K562 (cell line): ENCODE data around the gene ANGEL2. TPM values are rescaled to one million over a fixed set of nuclear protein-coding genes. Genes with fewer than 3 reads are reported as not detected.
A peak's percentile ranks its signal among the peaks of the same experiment; 100 is the strongest.

Source experiments
- ATAC-seq: fragments of 200-7000 bp; cut with Tn5 transposase; 3 replicates; pipeline ENCODE4 v1.9.1; 2020; ENCODE audit warnings: moderate library complexity
- BruUV-seq: library from RNA; stranded (reverse); fragments of 400-500 nt; replicated peaks from 2 replicates; lab custom pipeline; 2021; lab: Mats Ljungman, UMichigan
- CTCF ChIA-PET: fragments of 300-600 bp; formaldehyde crosslinking; extraction: SDS; loops from one replicate; lab custom pipeline; 2021; ENCODE audit warnings: low intra/inter-chr PET ratio; lab: Yijun Ruan, JAX
- POLR2A ChIA-PET: fragments of 300-600, 350-650 bp; sonication (Branson Sonifier 250); formaldehyde crosslinking; extraction: SDS; loops from one replicate; lab custom pipeline; 2021; ENCODE audit warnings: antibody characterized with exemption, inconsistent platforms; lab: Yijun Ruan, JAX
- DNase-seq, 4 experiments: peaks; one replicate each; pipeline versions ENCODE4 v3.0.0 to v3.0.0-alpha.2; 2011 to 2018; ENCODE audit warnings: low spot score in 3 of 4, mixed read lengths in 3 of 4; ENCODE audit errors: extremely low read depth in 1 of 4
- FAIRE-seq: peaks from 2 replicates; lab custom pipeline; 2011; peaks lifted over from hg19 to GRCh38; lab: Jason Lieb, UNC
- H2AFZ ChIP-seq: 2 replicates; pipeline ENCODE4 v1.6.0; 2011; ENCODE audit warnings: low read depth, low read length, control low read depth, inconsistent platforms
- H3K27ac ChIP-seq: fragments of 200-600 bp; 3 replicates; pipeline ENCODE4 v1.8.0; 2011; ENCODE audit warnings: low read depth, mild to moderate bottlenecking, control low read depth, inconsistent platforms, low read length, moderate library complexity, mixed read lengths; ENCODE audit errors: extremely low read depth
- H3K27me3 ChIP-seq, 2 experiments: fragments of 300-600 bp in 1 of 2; 2 replicates in 1 of 2; 3 replicates in 1 of 2; pipeline versions ENCODE4 v1.6.0 to v1.8.0; 2011; ENCODE audit warnings: inconsistent platforms in 2 of 2, low read length in 2 of 2, mild to moderate bottlenecking in 1 of 2, mixed read lengths in 1 of 2, moderate library complexity in 1 of 2; ENCODE audit not compliant: control insufficient read depth in 2 of 2, insufficient read depth in 2 of 2
- H3K36me3 ChIP-seq: fragments of 300-600 bp; 3 replicates; pipeline ENCODE4 v1.8.0; 2011; ENCODE audit warnings: mild to moderate bottlenecking, low read length, inconsistent platforms; ENCODE audit not compliant: control insufficient read depth, insufficient read depth
- H3K4me1 ChIP-seq, 2 experiments: fragments of 200-600 bp in 1 of 2; replicated peaks in 1 of 2; 2 replicates in 1 of 2; 3 replicates in 1 of 2; pipeline versions ENCODE4 v1.5.1 to v1.8.0; 2011; ENCODE audit warnings: inconsistent platforms in 2 of 2, low read length in 2 of 2, mild to moderate bottlenecking in 1 of 2, mixed read lengths in 1 of 2, moderate library complexity in 1 of 2; ENCODE audit not compliant: control insufficient read depth in 2 of 2, insufficient read depth in 2 of 2
- H3K4me2 ChIP-seq: 2 replicates; pipeline ENCODE4 v1.6.1; 2011; ENCODE audit warnings: low read length, control low read depth, inconsistent platforms, mixed read lengths; ENCODE audit not compliant: insufficient read depth
- H3K4me3 ChIP-seq: fragments of 200-600 bp; sonication (generic), shearing (Covaris generic); 2 replicates; pipeline ENCODE4 v1.5.1; 2016; ENCODE audit warnings: control low read depth, inconsistent platforms
- H3K79me2 ChIP-seq: fragments of 200-600 bp; 3 replicates; pipeline ENCODE4 v1.8.0; 2011; ENCODE audit warnings: low read length, inconsistent platforms; ENCODE audit not compliant: control insufficient read depth, insufficient read depth
- H3K9ac ChIP-seq, 2 experiments: 2 replicates each; pipeline versions ENCODE4 v1.6.0 to v1.6.1; 2011; ENCODE audit warnings: low read depth in 2 of 2, low read length in 2 of 2, control low read depth in 1 of 2, inconsistent platforms in 1 of 2, mild to moderate bottlenecking in 1 of 2, mixed read lengths in 1 of 2; ENCODE audit not compliant: insufficient read depth in 1 of 2
- H3K9me1 ChIP-seq: one replicate; pipeline ENCODE4 v1.6.0; 2011; ENCODE audit warnings: inconsistent platforms, mild to moderate bottlenecking, low read length, moderate library complexity; ENCODE audit not compliant: control insufficient read depth, insufficient read depth
- H3K9me3 ChIP-seq: replicated peaks from 2 replicates; pipeline ENCODE4 v1.5.1; 2011; ENCODE audit warnings: low read depth, low read length, inconsistent platforms; ENCODE audit not compliant: control insufficient read depth, insufficient read depth
- H4K20me1 ChIP-seq: replicated peaks from 2 replicates; pipeline ENCODE4 v1.6.1; 2011; ENCODE audit warnings: low read length, inconsistent platforms, mixed read lengths; ENCODE audit not compliant: control insufficient read depth, insufficient read depth
- NFYB ChIP-seq: IDR thresholded peaks from 2 replicates; pipeline ENCODE4 v1.6.1; 2011; ENCODE audit warnings: mild to moderate bottlenecking, moderate library complexity; ENCODE audit not compliant: insufficient read length; ENCODE audit errors: extremely low read depth
- NR3C1 ChIP-seq: sonication (generic); formaldehyde crosslinking; IDR thresholded peaks from 2 replicates; pipeline ENCODE4 v1.8.1; 2022; ENCODE audit warnings: missing genetic modification reagents
- PCBP1 ChIP-seq: fragments of 200-400 bp; formaldehyde crosslinking; IDR thresholded peaks from 2 replicates; pipeline ENCODE4 v1.6.1; 2018; ENCODE audit warnings: mild to moderate bottlenecking, low read depth, low read length; ENCODE audit not compliant: poor library complexity, severe bottlenecking
- STAG1 ChIP-seq: sonication (generic); formaldehyde crosslinking; IDR thresholded peaks from 2 replicates; pipeline ENCODE4 v1.5.0; 2020; ENCODE audit warnings: missing genetic modification reagents, borderline replicate concordance
- USF1 ChIP-seq: sonication (generic); formaldehyde crosslinking; IDR thresholded peaks from 2 replicates; pipeline ENCODE4 v1.9.0; 2022; ENCODE audit warnings: mild to moderate bottlenecking, missing genetic modification reagents
- ZBTB33 ChIP-seq: sonication (generic); formaldehyde crosslinking; IDR thresholded peaks from 2 replicates; pipeline ENCODE4 v1.8.1; 2023; ENCODE audit warnings: mild to moderate bottlenecking, missing genetic modification reagents
- WGBS: fragments of 100-300 bp; shearing (Covaris generic); methylation state at CpG from one replicate; pipeline ENCODE4 v1.1.6; 2016; ENCODE audit warnings: low coverage, mixed read lengths; ENCODE audit not compliant: insufficient coverage; ENCODE audit errors: missing lambda C conversion rate; 5-methylcytosine and 5-hydroxymethylcytosine counted together
- in situ Hi-C: fragments of 300-500 bp; cut with MboI; formaldehyde crosslinking; loops from 4 replicates; pipeline ENCODE4 v1.15.0; 2018; ENCODE audit warnings: inconsistent platforms, mixed read lengths
- intact Hi-C: fragments of 100-400 bp; cut with micrococcal nuclease; formaldehyde crosslinking; loops from 2 replicates; pipeline ENCODE4 v1.14.2; 2022
- polyA plus RNA-seq, 8 experiments: library from polyadenylated mRNA; depleted of rRNA in 4 of 8; stranded (reverse) in 5 of 8; unstranded in 3 of 8; fragments of >200 nt; fragmentation: Nextera tagmentation in 2 of 8; fragmentation: Illumina TruSeq in 1 of 8; extraction: Ambion mirVana in 2 of 8; extraction: Trizol in 1 of 8; gene quantifications; 2 replicates each; pipeline versions ENCODE4 v1.2.1 to v1.2.3, GENCODE V29; 2011 to 2014; ENCODE audit warnings: inconsistent platforms in 1 of 8, missing spikeins in 1 of 8
- total RNA-seq, 7 experiments: library from RNA; depleted of rRNA in 6 of 7; stranded (reverse); fragments of >200 nt in 6 of 7; fragmentation: Illumina TruSeq in 2 of 7; extraction: Trizol in 2 of 7; gene quantifications; 2 replicates each; pipeline versions ENCODE4 v1.2.1 to v1.2.3, GENCODE V29; 2011 to 2021; ENCODE audit warnings: low replicate concordance in 1 of 7

ANGEL2 gene
- total and polyA plus RNA-seq, 9 of the 15 experiments (the other 6 are each of a cell fraction or from before 2014, with no cell fraction given) = 6.8 to 34.6 (median 26.2) TPM

- Histone ChIP-seq H3K27me3 (peaks cover 61 to 70% of the 10 kb centered on the region in 2 experiments), H3K4me2 (peak within 1 kb of the TSS; percentile 28), H3K27ac (no peak within 1 kb of the TSS), H3K4me1 (peaks cover 0 to 16% of the 10 kb centered on the region in 2 experiments; a peak in 2 of 5 replicates), H3K9ac (0 out of 4 replicates have a peak within 1 kb of the TSS, but pooled peaks of 1 of the 2 experiments have one; percentile 49), H4K20me1 (no peaks in the 10 kb centered on the region), H3K9me3 (no peaks in the 10 kb centered on the region), H3K36me3 (no peaks in the 10 kb centered on the region), H3K4me3 (peak within 1 kb of the TSS; percentile 21), H3K79me2 (no peaks in the 10 kb centered on the region), H2AFZ (no peak within 1 kb of the TSS; the same call in 1 of the 2 replicates), H3K9me1 (no peaks in the 10 kb centered on the region)
- in situ Hi-C loops = no loop called here
- TF ChIP-seq ZBTB33 (CRISPR knock-in tag) = 0 out of 2 replicates have a peak, but pooled peaks have one; percentile 12
- peak; percentile 24; the same call in 1 of the 2 replicates for TF ChIP-seq STAG1 (CRISPR knock-in tag)
- no peak for TF ChIP-seq NR3C1
- peak; percentile 42 for TF ChIP-seq PCBP1
- peak; percentile 51 for TF ChIP-seq NFYB
- 0 out of 2 replicates have a peak, but pooled peaks have one; percentile 6 for TF ChIP-seq USF1 (CRISPR knock-in tag)
- ChIA-PET POLR2A (interaction anchor here (0.8 to 1.5 kb wide), 3 partner anchors 12 to 21 kb away, joined by 3 to 5 read pairs (median 4); no protein-coding TSS in a partner anchor), CTCF (no interaction called here)
- DNase-seq (peak; percentile 59 to 90 (median 82)), ATAC-seq (peak; percentile 92), FAIRE-seq (no peak)
- WGBS = 11% methylated on average over 57 of the region's 61 CpGs
- no TSS peak for BruUV-seq
- intact Hi-C loops = no loop called here
Observed at GRCh38 chr1:212950243-212951125, 65.2 kb downstream of the ANGEL2 start, which contains the start of gene VASH2. Gene VASH2 (plus strand): TSS chr1:212950541. CDS start chr1:212951543, 1,002 bp downstream.
